Kidney epithelial cell (primary cell): ENCODE results near the gene PACRG. TPM values are rescaled to one million over a fixed set of nuclear protein-coding genes. Genes with fewer than 3 reads are reported as not detected.

Experiments used
- DNase-seq: peaks from one replicate; pipeline ENCODE4 v3.0.0-alpha.2; 2010; ENCODE audit warnings: low read depth
- H3K27me3 ChIP-seq: 2 replicates; pipeline ENCODE4 v1.6.0; 2011; ENCODE audit warnings: low read length; ENCODE audit not compliant: control insufficient read depth, insufficient read depth
- H3K36me3 ChIP-seq: 2 replicates; pipeline ENCODE4 v1.5.1; 2011; ENCODE audit warnings: low read length; ENCODE audit not compliant: control insufficient read depth, insufficient read depth
- H3K4me3 ChIP-seq: 2 replicates; pipeline ENCODE4 v1.5.1; 2011; ENCODE audit warnings: low read depth, mild to moderate bottlenecking, control low read depth, low read length
- CTCF ChIP-seq: IDR thresholded peaks from 2 replicates; pipeline ENCODE4 v1.5.1; 2011; ENCODE audit warnings: mild to moderate bottlenecking, moderate library complexity, low read length, control low read depth, inconsistent platforms; ENCODE audit not compliant: insufficient read depth, poor library complexity, severe bottlenecking
- total RNA-seq: library from RNA; depleted of rRNA; stranded (reverse); fragments of >200 nt; gene quantifications from 2 replicates; pipeline ENCODE4 v1.2.3, GENCODE V29; 2015

Gene PACRG
- total RNA-seq, 1 donor from 2014 or later: 0.29 TPM

- TF ChIP-seq CTCF: no peak
- DNase-seq: no peak
- H3K27me3 ChIP-seq: no peaks in the 10 kb centered on the region
- no peak overlapping the region for H3K4me3 ChIP-seq
- H3K36me3 ChIP-seq: no peaks in the 10 kb centered on the region
Observed at GRCh38 chr6:163200694-163201093, 472.9 kb downstream of the PACRG start.

- no peaks in the 10 kb centered on the region for H3K36me3 ChIP-seq
- TF ChIP-seq CTCF: no peak
- DNase-seq: no peak
- H3K4me3 ChIP-seq: no peak overlapping the region
- H3K27me3 ChIP-seq: no peaks in the 10 kb centered on the region
Observed at GRCh38 chr6:163201855-163202254, 474.1 kb downstream of the PACRG start.

GRCh38 chr6:163206196-163206595 is 478.4 kb downstream of the PACRG start:
- no peak for TF ChIP-seq CTCF
- Histone ChIP-seq H3K27me3 (no peaks in the 10 kb centered on the region), H3K36me3 (no peaks in the 10 kb centered on the region), H3K4me3 (no peak overlapping the region)
- DNase-seq: no peak

GRCh38 chr6:163207431-163208383 is 479.9 kb downstream of the PACRG start:
- Histone ChIP-seq H3K27me3 (no peaks in the 10 kb centered on the region), H3K4me3 (no peak overlapping the region), H3K36me3 (no peaks in the 10 kb centered on the region)
- DNase-seq: no peak
- TF ChIP-seq CTCF: no peak

- no peak for DNase-seq
- no peaks in the 10 kb centered on the region for H3K36me3 ChIP-seq
- TF ChIP-seq CTCF: no peak
Observed at GRCh38 chr6:163209005-163209404, 481.2 kb downstream of the PACRG start.

More at GRCh38 chr6:163209005-163209404, 481.2 kb downstream of the PACRG start:
- no peak overlapping the region for H3K4me3 ChIP-seq
- H3K27me3 ChIP-seq: no peaks in the 10 kb centered on the region
